Mesenchymal stem cell (in vitro differentiated cells and primary cell): Measurements from ENCODE around the gene IFI44L.

Experiments used
- DNase-seq: peaks from one replicate; pipeline ENCODE4 v3.0.0-alpha.2; 2013
- H2AFZ ChIP-seq: one replicate; pipeline ENCODE4 v1.6.1; 2013; ENCODE audit warnings: low read depth, mild to moderate bottlenecking, control low read depth, inconsistent platforms, low read length, moderate library complexity
- H2AK5ac ChIP-seq: 2 replicates; pipeline ENCODE4 v1.6.1; 2013; ENCODE audit warnings: low read length, moderate library complexity, mild to moderate bottlenecking, inconsistent platforms; ENCODE audit not compliant: severe bottlenecking
- H2BK120ac ChIP-seq: one replicate; pipeline ENCODE4 v1.6.1; 2013; ENCODE audit warnings: low read depth, mild to moderate bottlenecking, inconsistent platforms, low read length, moderate library complexity
- H2BK12ac ChIP-seq, 2 experiments: one replicate each; pipeline ENCODE4 v1.6.1; 2013; ENCODE audit warnings: inconsistent platforms in 2 of 2, low read length in 2 of 2, mild to moderate bottlenecking in 2 of 2, moderate library complexity in 2 of 2, control low read depth in 1 of 2
- H2BK15ac ChIP-seq: one replicate; pipeline ENCODE4 v1.6.1; 2013; ENCODE audit warnings: mild to moderate bottlenecking, low read depth, inconsistent platforms; ENCODE audit not compliant: poor library complexity, severe bottlenecking
- H2BK5ac ChIP-seq: 2 replicates; pipeline ENCODE4 v1.6.1; 2013; ENCODE audit warnings: low read depth, mild to moderate bottlenecking, low read length, control low read depth, inconsistent platforms; ENCODE audit not compliant: poor library complexity, severe bottlenecking
- H3K14ac ChIP-seq, 2 experiments: one replicate each; pipeline ENCODE4 v1.6.1; 2013; ENCODE audit warnings: inconsistent platforms in 2 of 2, low read length in 2 of 2, control low read depth in 1 of 2, mild to moderate bottlenecking in 1 of 2, moderate library complexity in 1 of 2
- H3K18ac ChIP-seq, 2 experiments: one replicate each; pipeline ENCODE4 v1.6.1; 2013; ENCODE audit warnings: inconsistent platforms in 2 of 2, low read length in 2 of 2, control low read depth in 1 of 2, low read depth in 1 of 2, mild to moderate bottlenecking in 1 of 2
- H3K23ac ChIP-seq, 2 experiments: one replicate each; pipeline ENCODE4 v1.6.1; 2013; ENCODE audit warnings: inconsistent platforms in 2 of 2, low read length in 2 of 2, mild to moderate bottlenecking in 2 of 2, moderate library complexity in 2 of 2, control low read depth in 1 of 2
- H3K27ac ChIP-seq: 2 replicates; pipeline ENCODE4 v1.5.1; 2013; ENCODE audit warnings: mild to moderate bottlenecking, moderate library complexity, low read length, control low read depth, inconsistent platforms; ENCODE audit not compliant: poor library complexity, severe bottlenecking
- H3K27me3 ChIP-seq, 2 experiments: 2 replicates each; pipeline versions ENCODE4 v1.6.1 to v1.7.0; 2013; ENCODE audit warnings: low read length in 2 of 2, mild to moderate bottlenecking in 2 of 2, moderate library complexity in 2 of 2, control low read depth in 1 of 2, inconsistent platforms in 1 of 2; ENCODE audit not compliant: control insufficient read depth in 1 of 2, insufficient read depth in 1 of 2
- H3K36me3 ChIP-seq, 2 experiments: 2 replicates each; pipeline versions ENCODE4 v1.6.1 to v1.7.0; 2013; ENCODE audit warnings: low read length in 2 of 2, control low read depth in 1 of 2, inconsistent platforms in 1 of 2, low read depth in 1 of 2, mild to moderate bottlenecking in 1 of 2; ENCODE audit not compliant: insufficient read depth in 2 of 2, control insufficient read depth in 1 of 2
- H3K4ac ChIP-seq, 2 experiments: one replicate each; pipeline ENCODE4 v1.6.1; 2013; ENCODE audit warnings: inconsistent platforms in 2 of 2, low read length in 2 of 2, mild to moderate bottlenecking in 2 of 2, moderate library complexity in 2 of 2, control low read depth in 1 of 2, low read depth in 1 of 2
- H3K4me1 ChIP-seq: 2 replicates; pipeline ENCODE4 v1.6.1; 2013; ENCODE audit warnings: low read depth, low read length, control low read depth; ENCODE audit not compliant: control insufficient read depth, insufficient read depth
- H3K4me2 ChIP-seq: 2 replicates; pipeline ENCODE4 v1.6.1; 2013; ENCODE audit warnings: low read length, mild to moderate bottlenecking, inconsistent platforms; ENCODE audit not compliant: poor library complexity, severe bottlenecking
- H3K4me3 ChIP-seq, 2 experiments: 2 replicates each; pipeline versions ENCODE4 v1.5.1 to v1.7.0; 2013; ENCODE audit warnings: low read length in 2 of 2, mild to moderate bottlenecking in 2 of 2, control low read depth in 1 of 2, low read depth in 1 of 2; ENCODE audit not compliant: insufficient read depth in 1 of 2
- H3K79me1 ChIP-seq: replicated peaks from 2 replicates; pipeline ENCODE4 v1.6.1; 2013; ENCODE audit warnings: mild to moderate bottlenecking, control low read depth, low read length, inconsistent platforms; ENCODE audit not compliant: poor library complexity, severe bottlenecking
- H3K9ac ChIP-seq: 2 replicates; pipeline ENCODE4 v1.7.0; 2013; ENCODE audit warnings: mild to moderate bottlenecking, low read length, moderate library complexity
- H3K9me3 ChIP-seq: 2 replicates; pipeline ENCODE4 v1.7.0; 2013; ENCODE audit warnings: mild to moderate bottlenecking, low read length; ENCODE audit not compliant: control insufficient read depth
- H4K8ac ChIP-seq: one replicate; pipeline ENCODE4 v1.6.1; 2013; ENCODE audit warnings: inconsistent platforms, mild to moderate bottlenecking, low read length, moderate library complexity
- H4K91ac ChIP-seq: one replicate; pipeline ENCODE4 v1.6.1; 2013; ENCODE audit warnings: mild to moderate bottlenecking, low read length, inconsistent platforms
- WGBS: methylation state at CpG from one replicate; pipeline ENCODE4 v1.1.7; 2013; ENCODE audit warnings: mixed read lengths; 5-methylcytosine and 5-hydroxymethylcytosine counted together

Gene IFI44L

GRCh38 chr1:78603206-78603605 lies 17.0 kb upstream of the IFI44L start:
- no peaks in the 10 kb centered on the region for H3K4me1 ChIP-seq
- H3K23ac ChIP-seq = no peak overlapping the region
- no peak overlapping the region for H2BK12ac ChIP-seq
- H3K4ac ChIP-seq = no peak overlapping the region
- H2BK5ac ChIP-seq = no peak overlapping the region
- H3K36me3 ChIP-seq = no peaks in the 10 kb centered on the region
- no peak overlapping the region for H3K14ac ChIP-seq
- no peak overlapping the region for H3K9ac ChIP-seq
- H2BK120ac ChIP-seq = no peak overlapping the region
- no peak overlapping the region for H4K8ac ChIP-seq
- 83% methylated on average over 1 of the region's 1 CpG for whole genome bisulfite sequencing
- H2AFZ ChIP-seq = no peak overlapping the region
- no peak for DNase-seq
- H2BK15ac ChIP-seq = no peak overlapping the region
- H2AK5ac ChIP-seq = no peak overlapping the region
- no peak overlapping the region for H3K18ac ChIP-seq
- H3K4me2 ChIP-seq = no peak overlapping the region
- H3K27ac ChIP-seq = no peak overlapping the region
- no peaks in the 10 kb centered on the region for H3K79me1 ChIP-seq
- H4K91ac ChIP-seq = no peak overlapping the region
- H3K27me3 ChIP-seq = no peaks in the 10 kb centered on the region
- H3K9me3 ChIP-seq = no peaks in the 10 kb centered on the region
- H3K4me3 ChIP-seq = no peak overlapping the region

GRCh38 chr1:78604643-78605042 lies 15.6 kb upstream of the IFI44L start:
- no peak overlapping the region for H3K9ac ChIP-seq
- no peak overlapping the region for H2BK15ac ChIP-seq
- H3K27ac ChIP-seq = no peak overlapping the region
- H2AK5ac ChIP-seq = no peak overlapping the region
- no peaks in the 10 kb centered on the region for H3K79me1 ChIP-seq
- H3K14ac ChIP-seq = no peak overlapping the region
- H3K9me3 ChIP-seq = no peaks in the 10 kb centered on the region
- H3K23ac ChIP-seq = no peak overlapping the region
- H4K91ac ChIP-seq = no peak overlapping the region
- H3K4me2 ChIP-seq = no peak overlapping the region
- H2BK120ac ChIP-seq = no peak overlapping the region
- 65% methylated on average over 2 of the region's 5 CpGs for WGBS
- no peak overlapping the region for H2AFZ ChIP-seq
- H3K27me3 ChIP-seq = no peaks in the 10 kb centered on the region
- H2BK12ac ChIP-seq = no peak overlapping the region
- no peak overlapping the region for H3K4ac ChIP-seq
- no peak overlapping the region for H4K8ac ChIP-seq
- no peak overlapping the region for H2BK5ac ChIP-seq
- H3K36me3 ChIP-seq = no peaks in the 10 kb centered on the region
- no peak overlapping the region for H3K4me3 ChIP-seq
- H3K4me1 ChIP-seq = no peaks in the 10 kb centered on the region
- DNase-seq = no peak
- no peak overlapping the region for H3K18ac ChIP-seq

- 63% methylated on average over 2 of the region's 2 CpGs for WGBS
- no peak overlapping the region for H2AFZ ChIP-seq
- no peak overlapping the region for H3K4me2 ChIP-seq
- H3K4ac ChIP-seq = no peak overlapping the region
- H2BK5ac ChIP-seq = no peak overlapping the region
- H3K18ac ChIP-seq = no peak overlapping the region
- no peak overlapping the region for H2BK12ac ChIP-seq
- no peak for DNase-seq
- H4K91ac ChIP-seq = no peak overlapping the region
- H3K14ac ChIP-seq = no peak overlapping the region
- H3K9me3 ChIP-seq = no peaks in the 10 kb centered on the region
- no peak overlapping the region for H3K23ac ChIP-seq
- no peak overlapping the region for H4K8ac ChIP-seq
- H3K27me3 ChIP-seq = no peaks in the 10 kb centered on the region
- no peaks in the 10 kb centered on the region for H3K36me3 ChIP-seq
- H3K4me1 ChIP-seq = no peaks in the 10 kb centered on the region
- H3K9ac ChIP-seq = peak overlapping the region; percentile 51
- no peak overlapping the region for H2BK15ac ChIP-seq
- no peak overlapping the region for H3K4me3 ChIP-seq
- H2BK120ac ChIP-seq = no peak overlapping the region
- H3K27ac ChIP-seq = no peak overlapping the region
- no peak overlapping the region for H2AK5ac ChIP-seq
- no peaks in the 10 kb centered on the region for H3K79me1 ChIP-seq
Observed at GRCh38 chr1:78606274-78606673, 14.0 kb upstream of the IFI44L start.

GRCh38 chr1:78607334-78607927 lies 12.8 kb upstream of the IFI44L start:
- no peak overlapping the region for H3K23ac ChIP-seq
- 79% methylated on average over 5 of the region's 5 CpGs for WGBS
- H3K14ac ChIP-seq = no peak overlapping the region
- H3K4me3 ChIP-seq = no peak overlapping the region
- H3K4me1 ChIP-seq = no peaks in the 10 kb centered on the region
- H4K91ac ChIP-seq = no peak overlapping the region
- H3K9me3 ChIP-seq = no peaks in the 10 kb centered on the region
- DNase-seq = peak; percentile 27
- H3K79me1 ChIP-seq = no peaks in the 10 kb centered on the region
- no peak overlapping the region for H2AFZ ChIP-seq
- no peak overlapping the region for H3K18ac ChIP-seq
- no peak overlapping the region for H3K4me2 ChIP-seq
- H4K8ac ChIP-seq = no peak overlapping the region
- no peak overlapping the region for H2BK5ac ChIP-seq
- no peak overlapping the region for H2BK15ac ChIP-seq
- H3K36me3 ChIP-seq = no peaks in the 10 kb centered on the region
- H2AK5ac ChIP-seq = no peak overlapping the region
- no peak overlapping the region for H3K27ac ChIP-seq
- no peak overlapping the region for H2BK120ac ChIP-seq
- H3K27me3 ChIP-seq = no peaks in the 10 kb centered on the region
- no peak overlapping the region for H2BK12ac ChIP-seq
- H3K9ac ChIP-seq = peak overlapping the region; percentile 51
- H3K4ac ChIP-seq = no peak overlapping the region
